ELF-1 (cell line): ENCODE data around the gene TGM5.
"Not testable (repeated sequence)": the region's sequence is repeated elsewhere in the genome, so short reads cannot be mapped to it uniquely, and the experiment has no call there.

Experiments
- DNase-seq: peaks from one replicate; pipeline ENCODE4 v3.0.0-alpha.2; 2016; ENCODE audit warnings: low read depth, low spot score

TGM5 gene

DNA sequence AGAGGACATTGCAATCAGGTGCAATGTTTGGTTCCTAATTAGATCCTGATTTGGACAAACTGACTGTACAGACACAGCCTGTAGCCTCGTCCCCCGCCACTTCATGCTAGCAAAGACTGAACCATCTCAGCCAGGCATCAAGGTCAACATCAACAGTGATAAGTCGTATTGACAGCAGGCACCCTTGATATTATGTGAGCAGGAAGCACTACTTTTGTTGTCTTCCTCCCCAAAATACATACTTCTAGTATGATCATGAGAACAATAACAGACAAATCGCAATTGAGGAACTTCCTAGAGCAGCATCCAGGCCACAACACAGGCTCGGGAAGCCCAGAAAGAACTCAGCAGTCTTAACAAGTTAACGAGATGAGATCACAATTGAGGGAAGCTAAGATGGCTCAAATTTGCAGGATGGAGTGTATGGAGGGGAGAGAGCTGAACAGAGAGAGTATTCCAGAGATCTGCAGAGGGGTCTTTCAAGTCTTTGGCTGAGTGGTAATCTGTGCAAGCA lies 20.4 kb downstream of the TGM5 start:
- DNase-seq, result no peak

DNA sequence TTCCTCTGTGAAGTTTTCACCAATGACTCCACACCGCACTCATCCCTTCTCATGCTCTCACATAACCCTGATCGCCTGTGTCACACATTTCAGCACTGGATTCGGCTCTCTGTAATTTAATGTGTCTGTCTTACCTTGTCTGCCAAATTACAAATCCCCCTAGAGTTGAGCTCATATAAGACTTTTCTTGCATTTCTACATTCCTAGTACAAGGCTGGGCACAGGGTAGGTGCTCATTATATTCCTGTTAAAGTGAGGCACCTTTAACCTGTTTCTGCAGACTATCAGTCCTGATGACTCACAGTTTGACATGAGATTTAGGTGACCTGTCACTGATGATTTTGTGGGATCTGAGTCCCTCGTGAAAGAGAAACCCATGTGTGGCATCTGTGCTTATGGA lies 22.6 kb downstream of the TGM5 start:
- no peak for DNase-seq

DNA sequence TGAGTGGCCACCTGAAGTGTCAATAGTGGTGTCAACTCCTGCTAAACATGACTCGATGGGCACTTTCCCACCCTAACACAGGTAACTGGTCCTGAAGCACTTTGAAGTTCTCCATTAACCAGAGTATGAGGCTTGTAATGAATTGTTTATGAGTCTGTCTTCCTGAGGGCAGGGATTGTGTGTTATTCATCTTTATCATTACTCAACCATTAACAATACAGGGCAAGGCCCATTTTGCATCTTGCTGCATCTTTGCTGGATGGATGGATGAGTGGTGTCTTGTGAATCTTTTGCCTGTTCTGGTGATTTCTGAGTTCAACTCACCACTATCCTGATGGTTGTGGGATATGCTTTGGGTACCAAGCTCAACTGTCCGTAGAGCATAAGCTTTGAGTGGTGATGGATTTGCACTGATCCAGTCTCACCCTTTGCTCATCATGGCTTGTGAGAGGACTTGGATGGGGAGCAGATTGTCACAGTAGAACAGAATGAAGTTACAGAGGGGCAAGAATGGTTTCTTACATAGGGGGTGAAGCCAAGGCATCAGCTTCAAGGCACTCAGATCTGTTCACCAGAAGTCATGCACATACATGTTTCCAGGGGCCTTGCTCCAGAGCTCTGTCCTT lies 23.6 kb downstream of the TGM5 start:
- no peak for DNase-seq

DNA sequence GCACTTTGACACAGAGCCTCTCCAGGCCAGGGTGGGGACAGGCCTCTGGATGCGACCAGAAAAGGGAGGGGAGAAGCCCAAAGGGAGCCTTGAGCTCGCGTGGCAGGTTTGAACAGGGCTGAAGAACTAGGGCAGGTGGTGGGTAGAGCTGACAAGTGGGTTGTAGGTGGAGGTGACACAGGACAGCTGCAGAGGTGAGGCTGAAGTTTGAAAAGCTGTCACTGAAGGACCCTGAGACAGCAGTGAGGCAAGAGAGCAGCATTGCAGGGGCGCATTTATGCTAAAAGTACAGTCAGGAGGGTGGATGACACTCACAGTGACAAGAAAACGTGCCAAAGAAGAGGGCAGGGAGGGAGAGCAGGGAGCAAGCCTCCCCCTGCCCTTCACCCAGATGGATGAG lies 24.1 kb downstream of the TGM5 start:
- no peak for DNase-seq

DNA sequence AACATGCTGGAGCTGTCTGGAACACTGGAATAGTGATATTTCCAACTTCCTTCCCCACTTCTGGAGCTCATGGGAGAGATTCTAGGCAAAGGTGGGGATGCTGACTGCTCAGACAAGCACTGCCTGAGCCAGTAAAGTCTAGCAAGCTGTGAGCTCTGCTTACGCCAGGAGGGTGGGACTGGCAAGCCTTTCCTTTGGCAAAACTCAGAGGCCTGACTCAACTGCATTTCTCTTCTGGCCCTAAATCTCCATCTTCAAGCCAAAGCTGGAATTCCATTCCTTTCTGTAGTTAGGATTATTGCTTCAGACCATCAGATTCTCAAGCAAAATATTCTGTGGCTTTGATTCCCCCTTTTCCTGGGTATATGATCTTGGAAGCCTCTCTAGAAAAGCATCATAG lies 25.6 kb downstream of the TGM5 start:
- DNase-seq, result no peak

DNA sequence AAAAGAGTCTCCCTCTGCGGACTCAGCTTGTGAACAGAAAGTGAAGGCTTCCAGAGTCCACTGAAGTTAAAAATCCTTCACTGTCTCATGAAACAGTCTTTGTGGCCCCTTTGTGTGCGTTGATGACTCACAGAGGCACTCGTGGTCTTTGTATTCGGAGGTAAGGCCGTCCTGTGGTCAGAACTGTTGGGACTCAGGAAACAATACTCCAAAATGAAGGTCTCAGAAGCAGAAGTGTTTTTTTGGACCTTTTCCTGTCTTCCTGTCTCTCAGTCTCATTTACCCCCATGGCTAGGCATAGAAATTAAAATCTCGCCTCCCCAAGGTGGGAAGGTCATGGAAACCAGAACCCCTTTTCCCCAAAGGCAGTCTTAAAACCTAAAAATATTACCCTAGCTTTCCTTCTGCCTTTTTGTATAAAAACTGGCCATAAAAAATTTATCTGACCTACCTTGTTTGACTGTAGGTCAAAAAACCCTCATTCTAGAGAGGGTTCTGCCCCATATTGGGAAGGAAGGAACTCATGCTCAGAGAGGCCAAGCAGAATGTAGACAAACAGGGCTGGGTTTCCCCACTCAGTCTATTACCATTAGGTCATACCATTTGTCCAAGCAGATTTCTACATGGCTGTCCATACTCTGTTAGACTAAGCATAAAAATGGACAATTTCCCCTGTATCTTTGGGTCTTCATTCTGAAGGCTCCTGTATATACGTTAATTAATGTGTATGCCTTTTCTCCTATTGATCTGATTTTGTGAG lies 26.8 kb downstream of the TGM5 start:
- DNase-seq, result no peak

DNA sequence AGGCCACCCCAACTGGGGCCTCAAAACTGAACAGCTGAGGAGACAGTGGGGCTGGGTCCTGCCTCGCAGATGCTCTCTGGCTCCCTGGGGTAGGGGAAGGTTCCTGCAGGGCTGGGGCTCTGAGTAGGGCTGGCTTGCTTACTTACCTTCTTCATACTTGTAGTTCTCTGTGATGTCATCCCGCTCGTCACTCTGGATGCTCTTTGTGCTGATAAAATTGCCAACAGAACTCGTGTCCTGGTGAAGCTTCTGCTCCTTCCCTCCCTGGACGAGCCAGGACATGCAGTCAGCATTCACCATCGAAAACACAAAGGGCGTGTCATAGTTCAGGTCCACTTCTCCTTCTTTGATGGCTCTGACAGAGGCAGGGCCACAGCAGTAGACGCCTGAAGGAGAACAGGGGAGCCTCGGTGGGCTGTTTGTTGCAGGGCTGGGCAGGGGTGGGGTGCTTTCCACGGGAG lies 28.0 kb downstream of the TGM5 start:
- no peak for DNase-seq

DNA sequence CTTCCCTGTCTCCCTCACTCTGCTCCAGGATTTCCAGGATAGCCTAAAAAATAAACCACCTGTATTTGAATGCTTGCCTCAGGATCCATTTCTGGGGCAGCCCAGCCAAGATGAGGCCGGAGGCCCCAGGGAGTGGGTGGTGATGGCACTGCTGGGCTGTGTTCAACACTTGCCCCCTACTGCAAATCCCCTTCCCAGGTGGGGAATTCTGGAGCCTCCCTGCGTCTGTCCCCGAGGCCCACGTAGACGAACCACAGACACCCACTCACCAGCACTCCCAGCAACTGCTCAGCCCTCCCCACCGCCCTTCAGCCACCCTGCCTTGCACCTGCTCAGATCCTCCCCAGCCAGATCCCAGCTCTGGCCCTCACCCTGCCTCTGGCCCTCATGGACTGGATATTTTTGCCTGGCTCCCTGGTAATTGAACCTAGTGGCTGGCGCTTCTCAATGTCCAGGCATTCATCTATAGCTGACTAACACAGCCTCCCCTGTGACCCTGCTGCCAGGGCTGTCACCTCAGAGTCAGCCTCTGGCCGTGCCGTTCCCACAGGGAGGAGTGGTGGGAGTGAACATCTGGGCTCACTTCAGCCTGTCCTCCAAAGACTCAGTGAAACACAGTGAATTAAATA lies 28.8 kb downstream of the TGM5 start:
- no peak for DNase-seq

DNA sequence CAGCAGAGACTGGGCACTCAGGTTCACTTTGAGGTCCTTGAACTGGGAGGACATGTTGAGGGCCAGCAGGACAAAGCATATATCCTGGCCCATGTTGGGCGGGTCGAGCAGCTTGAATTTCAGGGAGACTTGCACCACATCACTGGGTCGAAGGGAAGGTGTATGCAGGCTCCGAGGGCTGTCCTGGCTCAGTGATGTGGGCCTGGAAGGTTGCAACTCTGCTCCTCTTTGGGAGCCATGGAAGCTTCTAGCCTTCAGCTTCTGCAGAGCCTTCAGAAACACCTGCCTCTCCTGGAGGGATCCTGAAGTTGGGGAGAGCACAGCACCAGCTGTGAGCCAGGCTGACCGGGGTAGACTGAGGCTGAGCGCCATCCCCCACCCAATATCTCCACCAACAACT lies 31.2 kb downstream of the TGM5 start:
- no peak for DNase-seq

DNA sequence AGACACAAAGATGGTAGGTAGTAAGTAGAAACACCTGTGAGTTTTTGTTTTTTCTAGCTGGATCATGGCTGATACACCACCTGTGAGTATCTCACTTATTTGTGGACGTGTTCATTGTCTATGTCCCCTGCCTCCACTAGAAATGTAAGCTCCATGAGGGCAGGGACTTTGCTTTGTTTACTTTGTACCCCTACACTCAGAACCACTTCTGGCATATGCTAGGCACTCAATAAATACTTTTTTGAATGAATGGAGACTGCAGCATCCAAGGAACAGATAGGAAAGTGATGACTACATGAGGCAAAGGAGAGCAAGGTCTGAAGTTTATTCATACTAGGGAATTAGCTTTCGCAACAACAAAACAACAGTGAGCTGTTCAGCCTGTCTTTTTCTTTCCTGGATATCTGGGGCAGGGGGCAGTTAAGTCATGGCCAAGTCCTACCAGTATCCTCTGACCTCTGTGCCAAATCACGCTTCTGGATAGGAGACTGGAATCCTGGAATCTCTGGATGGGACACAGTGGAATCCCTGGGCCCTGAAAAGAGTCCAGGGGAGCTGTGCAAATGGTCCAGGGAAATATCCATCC lies 34.3 kb downstream of the TGM5 start:
- DNase-seq, result no peak

DNA sequence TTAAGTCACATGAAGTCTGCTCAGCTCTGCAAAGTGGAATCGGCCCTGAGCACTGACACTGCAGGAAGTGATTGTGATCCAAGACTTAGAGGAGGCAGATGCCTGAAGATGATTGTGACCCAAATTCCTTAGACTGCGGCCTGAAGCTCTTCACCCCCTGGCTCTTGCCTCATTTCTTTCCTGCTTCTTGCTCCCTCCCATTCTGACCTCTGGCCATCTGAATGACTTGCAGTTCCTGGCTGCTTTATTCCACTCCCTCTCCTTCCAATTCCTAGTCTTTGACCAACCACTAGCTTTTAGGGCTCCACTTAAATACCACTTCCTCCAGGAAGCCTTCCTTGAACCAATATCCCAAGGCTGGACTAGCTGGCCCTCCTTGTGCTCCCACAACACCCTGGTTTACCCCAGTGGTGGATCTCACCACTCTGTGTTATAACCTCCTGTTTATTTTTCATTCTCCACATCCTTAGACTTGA lies 36.0 kb downstream of the TGM5 start:
- peak; percentile 69 for DNase-seq

DNA sequence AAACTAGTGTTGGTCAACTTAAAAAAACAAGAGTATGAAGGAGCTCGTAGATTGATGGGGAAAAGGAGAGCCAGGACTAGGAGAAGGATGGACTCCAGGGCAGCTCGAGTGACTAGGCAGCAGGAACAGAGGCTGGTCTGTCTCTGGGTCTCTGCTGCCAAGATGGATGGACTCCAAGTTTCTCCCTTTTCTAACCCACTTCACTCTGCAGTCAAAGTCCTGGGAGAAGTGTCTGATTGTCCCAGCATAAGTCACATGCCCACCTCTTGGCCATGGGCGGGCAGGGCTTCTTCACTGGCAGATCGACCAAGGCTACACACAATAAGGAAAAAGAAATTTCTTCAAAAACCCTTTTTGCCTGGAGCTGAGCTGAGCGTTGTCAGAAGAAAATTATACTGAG lies 36.8 kb downstream of the TGM5 start:
- DNase-seq, result no peak

DNA sequence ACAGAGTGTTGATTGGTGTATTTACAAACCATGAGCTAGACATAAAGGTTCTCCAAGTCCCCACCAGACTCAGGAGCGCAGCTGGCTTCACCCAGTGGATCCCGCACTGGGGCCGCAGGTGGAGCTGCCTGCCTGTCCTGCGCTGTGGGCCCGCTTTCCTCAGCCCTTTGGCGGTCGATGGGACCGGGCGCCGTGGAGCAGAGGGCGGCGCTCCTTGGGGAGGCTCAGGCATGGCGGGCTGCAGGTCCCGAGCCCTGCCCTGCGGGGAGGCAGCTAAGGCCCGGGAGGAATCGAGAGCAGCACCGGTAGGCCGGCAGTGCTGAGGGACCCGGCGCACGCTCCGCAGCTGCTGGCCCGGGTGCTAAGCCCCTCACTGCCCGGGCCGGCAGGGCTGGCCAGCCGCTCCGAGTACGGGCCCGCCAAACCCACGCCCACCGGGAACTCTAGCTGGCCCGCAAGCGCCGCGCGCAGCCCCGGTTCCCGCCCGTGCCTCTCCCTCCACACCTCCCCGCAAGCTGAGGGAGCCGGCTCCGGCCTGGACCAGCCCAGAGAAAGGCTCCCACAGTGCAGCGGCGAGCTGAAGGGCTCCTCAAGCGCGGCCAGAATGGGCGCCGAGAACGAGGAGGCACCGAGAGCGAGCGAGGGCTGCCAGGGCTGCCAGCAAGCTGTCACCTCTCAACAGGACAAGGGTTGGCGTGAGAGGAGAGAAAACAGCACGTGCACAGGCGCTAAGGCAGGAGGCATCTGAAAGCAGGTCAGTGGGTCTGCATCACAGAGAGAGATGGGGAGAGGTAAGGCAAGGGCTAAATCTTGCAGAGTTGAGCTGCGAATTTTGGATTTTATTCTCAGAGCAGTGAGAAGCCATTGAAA lies 40.1 kb downstream of the TGM5 start:
- DNase-seq, result no peak

DNA sequence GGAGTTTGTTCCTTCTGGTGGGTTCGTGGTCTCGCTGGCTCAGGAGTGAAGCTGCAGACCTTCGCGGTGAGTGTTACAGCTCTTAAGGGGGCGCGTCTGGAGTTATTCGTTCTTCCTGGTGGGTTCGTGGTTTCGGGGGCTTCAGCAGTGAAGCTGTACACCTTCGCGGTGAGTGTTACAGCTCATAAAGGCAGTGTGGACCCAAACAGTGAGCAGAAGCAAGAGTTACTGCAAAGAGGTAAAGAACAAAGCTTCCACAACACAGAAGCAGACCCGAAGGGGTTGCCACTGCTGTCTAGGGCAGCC lies 40.8 kb downstream of the TGM5 start:
- not testable (repeated sequence) for DNase-seq

DNA sequence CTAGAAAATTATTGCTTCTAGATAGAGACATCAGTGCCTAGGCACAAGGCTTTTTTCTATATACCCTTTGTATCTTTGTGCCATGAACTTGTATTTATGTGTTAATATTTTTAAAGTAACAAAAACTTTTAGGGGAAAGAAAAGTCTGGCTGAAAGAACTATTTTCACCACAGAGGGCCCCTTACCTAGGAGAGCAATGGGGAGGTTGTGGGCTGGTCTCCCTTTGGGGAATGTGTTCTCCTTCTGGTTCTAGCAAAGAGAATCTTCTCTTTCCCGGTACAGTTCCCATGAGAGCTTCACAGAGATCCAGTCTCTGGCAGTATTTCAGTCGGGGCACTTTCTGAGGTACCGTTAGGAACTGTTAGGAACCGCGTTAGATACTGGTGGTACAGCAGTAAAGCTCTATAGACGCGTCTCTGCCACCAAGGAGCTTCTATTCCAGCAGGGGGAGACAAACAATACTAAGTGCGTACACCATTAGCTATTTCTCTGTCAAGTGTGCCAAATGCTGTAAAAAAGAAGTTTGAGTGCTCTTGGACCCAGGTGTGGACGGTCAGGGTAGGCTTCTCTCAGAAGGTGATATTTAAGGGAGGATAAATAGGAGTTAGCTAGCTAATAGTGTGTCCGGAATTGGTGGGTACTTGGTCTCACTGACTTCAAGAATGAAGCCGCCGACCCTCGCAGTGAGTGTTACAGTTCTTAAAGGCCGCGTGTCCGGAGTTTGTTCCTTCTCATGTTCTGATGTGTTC lies 41.4 kb downstream of the TGM5 start:
- DNase-seq, result peak; percentile 44

DNA sequence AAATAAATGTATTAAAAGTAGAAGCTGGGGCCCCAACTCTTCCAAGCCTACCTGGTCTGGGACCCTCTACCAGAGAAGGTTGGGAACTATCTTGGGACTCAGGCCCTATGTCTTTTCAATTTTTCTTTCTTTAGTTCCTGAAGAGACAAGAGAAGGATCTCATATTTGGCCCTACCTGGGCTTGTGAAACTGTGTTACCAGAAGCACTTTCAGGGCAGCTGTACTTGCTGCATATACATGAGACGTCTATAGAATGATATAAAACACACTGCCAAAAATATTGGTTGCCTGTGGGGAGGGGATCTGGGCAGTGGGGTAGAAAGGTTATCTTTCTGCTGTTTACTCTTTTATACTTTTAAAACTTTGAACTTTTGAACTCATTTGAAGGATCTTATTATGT lies 45.3 kb downstream of the TGM5 start:
- DNase-seq, result no peak

DNA sequence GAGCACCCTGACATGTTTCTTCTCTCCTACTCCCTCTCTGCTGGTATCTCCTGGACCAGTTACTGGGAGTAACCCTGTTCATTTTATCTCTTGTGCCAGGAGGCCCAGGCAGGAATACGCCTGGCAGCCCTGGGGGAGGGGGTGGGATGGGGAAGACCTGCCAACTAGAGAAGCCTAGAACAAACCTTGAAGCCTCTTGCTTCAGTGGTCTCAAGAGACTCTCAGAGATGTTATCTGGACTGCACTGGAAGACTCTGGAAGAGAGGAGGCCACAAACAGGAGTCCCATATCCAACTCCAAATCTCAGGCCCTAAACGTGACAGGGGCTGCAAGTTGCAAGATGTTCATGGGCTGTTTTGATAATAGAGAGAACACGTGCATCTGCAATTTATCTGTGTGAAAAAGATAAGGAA lies 45.7 kb downstream of the TGM5 start, which contains the start of gene EPB42:
TSS of gene EPB42 (minus strand) at position 28 of the 413 bp plus-strand sequence. CDS start 193 bp downstream, outside the sequence.
- no peak for DNase-seq

DNA sequence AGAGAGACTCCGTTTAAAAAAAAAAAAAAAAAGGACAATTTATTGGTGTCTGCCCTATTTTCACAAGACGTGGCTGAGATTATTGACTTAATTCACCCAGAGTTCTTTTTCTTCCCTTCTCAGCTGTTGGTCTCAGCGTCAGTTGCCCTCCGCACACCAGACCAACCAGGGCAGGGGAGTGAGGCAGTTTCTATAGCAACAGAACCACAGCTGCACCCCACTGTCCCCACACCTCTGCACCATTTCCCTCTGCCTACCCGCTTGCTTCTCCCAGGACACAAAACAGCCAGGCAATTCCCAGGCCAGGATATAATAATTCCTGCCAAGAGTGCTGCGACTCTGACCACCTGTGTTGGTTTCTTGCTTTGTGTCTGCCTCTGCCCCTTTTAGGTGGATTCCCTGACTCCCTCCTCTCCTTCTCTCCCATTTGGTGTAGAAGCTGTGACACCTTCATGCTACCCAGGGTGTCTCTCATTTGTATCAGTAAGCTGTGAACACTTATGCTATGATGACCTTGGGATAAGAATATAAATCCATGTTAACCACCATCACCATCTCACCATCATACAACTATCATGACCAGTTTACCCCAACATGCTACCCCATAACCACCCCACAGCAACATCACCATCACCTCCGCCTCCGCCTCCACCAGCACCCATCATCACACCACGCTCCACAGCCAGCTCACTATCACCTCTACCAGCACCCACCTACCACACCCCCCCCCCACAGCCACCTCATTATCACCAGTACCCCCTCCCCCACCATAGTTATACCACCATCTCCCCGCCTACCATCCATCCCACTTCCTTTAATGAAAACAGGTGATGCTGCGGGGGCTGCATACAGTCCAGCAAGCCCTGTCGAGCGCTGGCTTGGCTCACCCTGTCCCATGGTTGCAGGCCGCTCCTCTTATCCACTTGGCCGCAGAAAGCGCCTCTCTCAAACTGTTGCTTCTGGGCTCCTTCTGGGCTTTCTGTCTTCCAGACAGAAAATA lies 46.5 kb downstream of the TGM5 start:
- no peak for DNase-seq
